Erythroblast (primary cell): Measurements from ENCODE around the gene MRC2.

Experiments
- GATA1 ChIP-seq: IDR thresholded peaks from 2 replicates; pipeline ENCODE4 v1.6.1; 2011; ENCODE audit warnings: low read depth, mild to moderate bottlenecking, control low read depth, low read length, moderate library complexity
- POLR2A ChIP-seq: IDR thresholded peaks from 2 replicates; pipeline ENCODE4 v1.6.1; 2011; ENCODE audit warnings: mild to moderate bottlenecking, low read length

- TF ChIP-seq POLR2A (no peak), GATA1 (no peak)
Measured at GRCh38 chr17:62614142-62614541, 13.3 kb upstream of the MRC2 start.
